C4-2B (cell line): ENCODE measurements around the gene HDHD5.

Source experiments
- ZFX ChIP-seq: fragments of 450-650 bp; IDR thresholded peaks from 2 replicates; pipeline ENCODE4 v1.6.1; 2017
- TF ChIP-seq, protein P1 (sequence below): fragments of 450-650 bp; conservative IDR thresholded peaks from 2 replicates; pipeline ENCODE4 v1.5.1; 2017; ENCODE audit warnings: mild to moderate bottlenecking

DNA sequence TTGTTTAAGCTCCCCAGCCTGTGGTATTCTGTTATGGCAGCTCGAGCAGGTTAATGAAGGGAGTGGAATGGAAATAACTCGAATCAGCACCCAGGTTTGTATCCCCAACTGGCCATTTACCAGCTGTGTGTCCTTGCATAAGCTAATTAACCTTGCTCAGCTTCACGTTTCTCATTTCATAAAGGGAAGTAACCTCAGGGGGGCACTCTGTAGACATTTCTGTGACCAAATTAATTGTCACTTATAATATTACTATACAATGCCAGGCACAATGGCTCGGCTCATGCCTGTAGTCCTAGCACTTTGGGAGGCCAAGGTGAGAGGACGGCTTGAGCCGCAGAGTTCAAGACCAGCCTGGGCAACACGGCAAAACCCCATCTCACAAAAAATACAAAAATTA, 46.4 kb upstream of the HDHD5 start:
- TF ChIP-seq, protein P1, sequence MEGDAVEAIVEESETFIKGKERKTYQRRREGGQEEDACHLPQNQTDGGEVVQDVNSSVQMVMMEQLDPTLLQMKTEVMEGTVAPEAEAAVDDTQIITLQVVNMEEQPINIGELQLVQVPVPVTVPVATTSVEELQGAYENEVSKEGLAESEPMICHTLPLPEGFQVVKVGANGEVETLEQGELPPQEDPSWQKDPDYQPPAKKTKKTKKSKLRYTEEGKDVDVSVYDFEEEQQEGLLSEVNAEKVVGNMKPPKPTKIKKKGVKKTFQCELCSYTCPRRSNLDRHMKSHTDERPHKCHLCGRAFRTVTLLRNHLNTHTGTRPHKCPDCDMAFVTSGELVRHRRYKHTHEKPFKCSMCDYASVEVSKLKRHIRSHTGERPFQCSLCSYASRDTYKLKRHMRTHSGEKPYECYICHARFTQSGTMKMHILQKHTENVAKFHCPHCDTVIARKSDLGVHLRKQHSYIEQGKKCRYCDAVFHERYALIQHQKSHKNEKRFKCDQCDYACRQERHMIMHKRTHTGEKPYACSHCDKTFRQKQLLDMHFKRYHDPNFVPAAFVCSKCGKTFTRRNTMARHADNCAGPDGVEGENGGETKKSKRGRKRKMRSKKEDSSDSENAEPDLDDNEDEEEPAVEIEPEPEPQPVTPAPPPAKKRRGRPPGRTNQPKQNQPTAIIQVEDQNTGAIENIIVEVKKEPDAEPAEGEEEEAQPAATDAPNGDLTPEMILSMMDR = peak; percentile 53
- TF ChIP-seq ZFX = no peak
